HepG2 (cell line): ENCODE data around the gene SNX24. TPM values are rescaled to one million over a fixed set of nuclear protein-coding genes. Genes with fewer than 3 reads are reported as not detected.
A peak's percentile ranks its signal among the peaks of the same experiment; 100 is the strongest.

Experiments used
- AKNA ChIP-seq: sonication (generic); formaldehyde crosslinking; IDR thresholded peaks from 2 replicates; pipeline ENCODE4 v1.4.0; 2020; ENCODE audit warnings: missing genetic modification reagents, borderline replicate concordance
- ATM ChIP-seq: fragments of 450-650 bp; IDR thresholded peaks from 2 replicates; pipeline ENCODE4 v1.7.1; 2017; ENCODE audit warnings: mild to moderate bottlenecking, borderline replicate concordance
- DZIP1 ChIP-seq: sonication (generic); formaldehyde crosslinking; IDR thresholded peaks from 2 replicates; pipeline ENCODE4 v1.5.0; 2020; ENCODE audit warnings: mild to moderate bottlenecking, missing genetic modification reagents
- KMT2A ChIP-seq: sonication (generic); formaldehyde crosslinking; IDR thresholded peaks from 2 replicates; pipeline ENCODE4 v1.4.0; 2020; ENCODE audit warnings: missing genetic modification reagents
- LCORL ChIP-seq, 2 experiments: fragments of 450-650 bp in 1 of 2; sonication (generic) in 1 of 2; formaldehyde crosslinking in 1 of 2; IDR thresholded peaks; 2 replicates each; pipeline versions ENCODE4 v1.5.0 to v1.6.1; 2017 to 2020; ENCODE audit warnings: antibody characterized with exemption in 1 of 2, missing genetic modification reagents in 1 of 2
- NCOA2 ChIP-seq: sonication (generic); formaldehyde crosslinking; IDR thresholded peaks from 2 replicates; pipeline ENCODE4 v1.8.0; 2022; ENCODE audit warnings: inconsistent platforms
- POLR2G ChIP-seq: fragments of 200-400 bp; formaldehyde crosslinking; IDR thresholded peaks from 2 replicates; pipeline ENCODE4 v1.6.1; 2018; ENCODE audit warnings: mild to moderate bottlenecking, low read depth, low read length, moderate library complexity
- SMARCE1 ChIP-seq: fragments of 450-650 bp; IDR thresholded peaks from 2 replicates; pipeline ENCODE4 v1.6.1; 2017; ENCODE audit warnings: borderline replicate concordance
- SP4 ChIP-seq: sonication (generic); formaldehyde crosslinking; IDR thresholded peaks from 2 replicates; pipeline ENCODE4 v1.8.1; 2023; ENCODE audit warnings: mild to moderate bottlenecking, missing genetic modification reagents
- ZBTB46 ChIP-seq: sonication (generic); formaldehyde crosslinking; IDR thresholded peaks from 2 replicates; pipeline ENCODE4 v1.4.0; 2020; ENCODE audit warnings: mild to moderate bottlenecking, missing genetic modification reagents, borderline replicate concordance
- ZNF280B ChIP-seq: sonication (generic); formaldehyde crosslinking; IDR thresholded peaks from 2 replicates; pipeline ENCODE4 v1.5.0; 2020; ENCODE audit warnings: missing genetic modification reagents, mild to moderate bottlenecking, borderline replicate concordance
- ZNF280D ChIP-seq: sonication (generic); formaldehyde crosslinking; IDR thresholded peaks from 2 replicates; pipeline ENCODE4 v1.5.1; 2020; ENCODE audit warnings: mild to moderate bottlenecking, missing genetic modification reagents
- ZNF430 ChIP-seq: sonication (generic); formaldehyde crosslinking; IDR thresholded peaks from 2 replicates; pipeline ENCODE4 v1.9.0; 2021; ENCODE audit warnings: mild to moderate bottlenecking, missing genetic modification reagents
- ZNF432 ChIP-seq: sonication (generic); formaldehyde crosslinking; IDR thresholded peaks from 2 replicates; pipeline ENCODE4 v1.5.0; 2020; ENCODE audit warnings: missing genetic modification reagents, mild to moderate bottlenecking, borderline replicate concordance
- ZNF841 ChIP-seq: sonication (generic); formaldehyde crosslinking; IDR thresholded peaks from 2 replicates; pipeline ENCODE4 v1.8.1; 2023; ENCODE audit warnings: missing genetic modification reagents, borderline replicate concordance
- polyA plus RNA-seq, 8 experiments: library from polyadenylated mRNA; depleted of rRNA in 3 of 8; stranded (reverse) in 7 of 8; unstranded in 1 of 8; fragments of >200 nt; fragmentation: Illumina TruSeq in 4 of 8; extraction: Trizol in 4 of 8; gene quantifications; 2 replicates each; pipeline versions ENCODE4 v1.2.1 to v1.2.3, GENCODE V29; 2011 to 2016; ENCODE audit warnings: low read depth in 4 of 8, missing spikeins in 1 of 8, mixed read lengths in 1 of 8; ENCODE audit not compliant: insufficient read depth in 1 of 8
- total RNA-seq, 5 experiments: library from RNA; depleted of rRNA; stranded (reverse); fragments of >200 nt; fragmentation: Illumina TruSeq; extraction: Trizol; gene quantifications; 2 replicates each; pipeline ENCODE4 v1.2.3, GENCODE V29; 2016; ENCODE audit warnings: low read depth in 1 of 5

The SNX24 gene
- total and polyA plus RNA-seq, 2 of the 13 experiments (the other 11 are each of a cell fraction or from before 2014, with no cell fraction given), result 7.2 to 23.7 TPM

- no peak for TF ChIP-seq SMARCE1
- TF ChIP-seq KMT2A, result no peak
- no peak for TF ChIP-seq AKNA
- no peak for TF ChIP-seq SP4 (CRISPR knock-in tag)
- TF ChIP-seq ATM, result no peak
- no peak for TF ChIP-seq ZBTB46 (CRISPR knock-in tag)
- TF ChIP-seq ZNF280B (CRISPR knock-in tag), result no peak
- no peak for TF ChIP-seq ZNF280D (CRISPR knock-in tag)
- TF ChIP-seq NCOA2 (CRISPR knock-in tag), result no peak; the same call in 1 of the 2 replicates
- TF ChIP-seq LCORL (IDR thresholded peaks at IDR 0.05), result no peak
- TF ChIP-seq LCORL (CRISPR knock-in tag; IDR thresholded peaks at IDR 0.05), result no peak
- TF ChIP-seq POLR2G, result no peak
- TF ChIP-seq ZNF430, result 0 out of 2 replicates have a peak, but pooled peaks have one; percentile 37
- TF ChIP-seq ZNF841 (CRISPR knock-in tag), result no peak
- no peak for TF ChIP-seq ZNF432 (CRISPR knock-in tag)
- TF ChIP-seq DZIP1, result no peak
Measured at GRCh38 chr5:122846051-122846550, 688 bp downstream of the SNX24 start (continued).
